ENCODE measurements around the gene LRRC74A. TPM values are rescaled to one million over a fixed set of nuclear protein-coding genes. Genes with fewer than 3 reads are reported as not detected.
"Not testable (repeated sequence)": the region's sequence is repeated elsewhere in the genome, so short reads cannot be mapped to it uniquely, and the experiment has no call there.

LRRC74A gene
- total RNA-seq, 1 donor from 2014 or later: not detected

- Mint-ChIP-seq H3K9me3 (ENCODE audit: unreplicated experiment) (no peaks in the 10 kb centered on the region), H3K4me3 (ENCODE audit: unreplicated experiment) (no peak overlapping the region), H3K27me3 (ENCODE audit: unreplicated experiment) (no peaks in the 10 kb centered on the region), H3K36me3 (ENCODE audit: unreplicated experiment) (no peaks in the 10 kb centered on the region), H3K4me1 (ENCODE audit: unreplicated experiment) (peaks cover 21% of the 10 kb centered on the region), H3K27ac (ENCODE audit: unreplicated experiment) (no peak overlapping the region)
- TF ChIP-seq CTCF (IDR thresholded peaks at IDR 0.05): no peak
- DNase-seq (ENCODE audit: extremely low spot score, unreplicated experiment): no peak
Observed at GRCh38 chr14:76910371-76910890, 84.2 kb downstream of the LRRC74A start.

GRCh38 chr14:76911473-76911872, 85.3 kb downstream of the LRRC74A start:
- Mint-ChIP-seq H3K27me3 (ENCODE audit: unreplicated experiment) (no peaks in the 10 kb centered on the region), H3K9me3 (ENCODE audit: unreplicated experiment) (no peaks in the 10 kb centered on the region), H3K4me3 (ENCODE audit: unreplicated experiment) (no peak overlapping the region), H3K27ac (ENCODE audit: unreplicated experiment) (no peak overlapping the region), H3K36me3 (ENCODE audit: unreplicated experiment) (no peaks in the 10 kb centered on the region), H3K4me1 (ENCODE audit: unreplicated experiment) (peaks cover 23% of the 10 kb centered on the region)
- no peak for TF ChIP-seq CTCF (IDR thresholded peaks at IDR 0.05)
- DNase-seq (ENCODE audit: extremely low spot score, unreplicated experiment): no peak

GRCh38 chr14:76914533-76915081, 88.4 kb downstream of the LRRC74A start:
- not testable (repeated sequence) for H3K27me3 Mint-ChIP-seq (ENCODE audit: unreplicated experiment); DNase-seq (ENCODE audit: extremely low spot score, unreplicated experiment); H3K27ac Mint-ChIP-seq (ENCODE audit: unreplicated experiment); H3K4me3 Mint-ChIP-seq (ENCODE audit: unreplicated experiment); H3K9me3 Mint-ChIP-seq (ENCODE audit: unreplicated experiment); H3K36me3 Mint-ChIP-seq (ENCODE audit: unreplicated experiment)
- H3K4me1 Mint-ChIP-seq (ENCODE audit: unreplicated experiment): peaks cover 50% of the 10 kb centered on the region

- Mint-ChIP-seq H3K4me1 (ENCODE audit: unreplicated experiment) (peaks cover 64% of the 10 kb centered on the region), H3K27ac (ENCODE audit: unreplicated experiment) (peak overlapping the region; percentile 99)
Observed at GRCh38 chr14:76916040-76916715, 90.0 kb downstream of the LRRC74A start.

GRCh38 chr14:76917158-76917596, 91.0 kb downstream of the LRRC74A start:
- no peaks in the 10 kb centered on the region for H3K27me3 Mint-ChIP-seq (ENCODE audit: unreplicated experiment)
- no peaks in the 10 kb centered on the region for H3K36me3 Mint-ChIP-seq (ENCODE audit: unreplicated experiment)
- H3K4me3 Mint-ChIP-seq (ENCODE audit: unreplicated experiment): peak overlapping the region; percentile 48
- H3K4me1 Mint-ChIP-seq (ENCODE audit: unreplicated experiment): peaks cover 72% of the 10 kb centered on the region
- TF ChIP-seq CTCF (IDR thresholded peaks at IDR 0.05): peak; percentile 71
- no peak for DNase-seq (ENCODE audit: extremely low spot score, unreplicated experiment)
- no peaks in the 10 kb centered on the region for H3K9me3 Mint-ChIP-seq (ENCODE audit: unreplicated experiment)
- peak overlapping the region; percentile 99 for H3K27ac Mint-ChIP-seq (ENCODE audit: unreplicated experiment)

More at GRCh38 chr14:76916040-76916715, 90.0 kb downstream of the LRRC74A start:
- no peaks in the 10 kb centered on the region for H3K27me3 Mint-ChIP-seq (ENCODE audit: unreplicated experiment)
- no peaks in the 10 kb centered on the region for H3K36me3 Mint-ChIP-seq (ENCODE audit: unreplicated experiment)
- no peak for DNase-seq (ENCODE audit: extremely low spot score, unreplicated experiment)
- no peak for TF ChIP-seq CTCF (IDR thresholded peaks at IDR 0.05)
- H3K9me3 Mint-ChIP-seq (ENCODE audit: unreplicated experiment): no peaks in the 10 kb centered on the region
- no peak overlapping the region for H3K4me3 Mint-ChIP-seq (ENCODE audit: unreplicated experiment)

Measured in osteocyte (in vitro differentiated cells).